ENCODE results near the gene KRTAP1-3.
"Not testable (repeated sequence)": the region's sequence is repeated elsewhere in the genome, so short reads cannot be mapped to it uniquely, and the experiment has no call there.

KRTAP1-3 gene

GRCh38 chr17:41052566-41052965, 17.9 kb upstream of the KRTAP1-3 start:
- DNase-seq, result no peak

- DNase-seq, result no peak
Observed at GRCh38 chr17:41049110-41049509, 14.4 kb upstream of the KRTAP1-3 start.

GRCh38 chr17:41048441-41048840, 13.8 kb upstream of the KRTAP1-3 start:
- DNase-seq, result no peak

GRCh38 chr17:41046735-41047465, 12.2 kb upstream of the KRTAP1-3 start, which contains the start of gene KRTAP2-1:
Gene KRTAP2-1 (minus strand): TSS chr17:41047316. CDS start chr17:41047267, 49 bp downstream.
- not testable (repeated sequence) for DNase-seq

GRCh38 chr17:41042953-41043352, 8.3 kb upstream of the KRTAP1-3 start:
- no peak for DNase-seq

GRCh38 chr17:41040783-41041571, 6.3 kb upstream of the KRTAP1-3 start, which contains the start of gene KRTAP1-1:
Gene KRTAP1-1 (minus strand): TSS chr17:41041450. CDS start chr17:41041397, 53 bp downstream.
- DNase-seq, result not testable (repeated sequence)

GRCh38 chr17:41037853-41038350, 3.2 kb upstream of the KRTAP1-3 start:
- no peak for DNase-seq

- no peak for DNase-seq
Observed at GRCh38 chr17:41029633-41030245, 4.9 kb downstream of the KRTAP1-3 start, which contains the start of gene KRTAP1-4. Gene KRTAP1-4 (minus strand): TSS chr17:41030195. CDS start chr17:41030078, 117 bp downstream.

GRCh38 chr17:41026715-41027471, 7.8 kb downstream of the KRTAP1-3 start, which contains the start of gene KRTAP1-5:
Gene KRTAP1-5 (minus strand): TSS chr17:41027208. CDS start chr17:41027155, 53 bp downstream.
- no peak for DNase-seq

- DNase-seq, result no peak
Observed at GRCh38 chr17:41024697-41025096, 10.0 kb downstream of the KRTAP1-3 start.

- no peak for DNase-seq
Observed at GRCh38 chr17:41020336-41020735, 14.3 kb downstream of the KRTAP1-3 start.

- no peak for DNase-seq
Observed at GRCh38 chr17:41019415-41019814, 15.3 kb downstream of the KRTAP1-3 start.

GRCh38 chr17:41018541-41018940, 16.1 kb downstream of the KRTAP1-3 start:
- DNase-seq, result no peak

GRCh38 chr17:41016578-41017215, 18.0 kb downstream of the KRTAP1-3 start:
- no peak for DNase-seq

- DNase-seq, result no peak
Observed at GRCh38 chr17:41015454-41015853, 19.2 kb downstream of the KRTAP1-3 start.

GRCh38 chr17:41013606-41014005, 21.1 kb downstream of the KRTAP1-3 start:
- no peak for DNase-seq

- DNase-seq, result no peak
Observed at GRCh38 chr17:41013181-41013580, 21.5 kb downstream of the KRTAP1-3 start.

- no peak for DNase-seq
Observed at GRCh38 chr17:41012326-41013120, 22.2 kb downstream of the KRTAP1-3 start.

GRCh38 chr17:41010441-41010840, 24.2 kb downstream of the KRTAP1-3 start:
- no peak for DNase-seq

- DNase-seq, result no peak
Observed at GRCh38 chr17:41009936-41010335, 24.7 kb downstream of the KRTAP1-3 start.

GRCh38 chr17:41009301-41009760, 25.3 kb downstream of the KRTAP1-3 start:
- DNase-seq, result no peak
